Measurements from ENCODE around the gene MICALL2. TPM values are rescaled to one million over a fixed set of nuclear protein-coding genes. Genes with fewer than 3 reads are reported as not detected.

MICALL2 gene
- total RNA-seq, 1 donor from 2014 or later: 8.3 TPM

GRCh38 chr7:1468203-1468602, 8.9 kb upstream of the MICALL2 start:
- Histone ChIP-seq H3K27ac (replicated peaks) (no peak overlapping the region), H3K9me3 (replicated peaks) (no peaks in the 10 kb centered on the region), H3K4me1 (peaks cover 15% of the 10 kb centered on the region), H3K36me3 (peaks cover 41% of the 10 kb centered on the region), H3K4me3 (no peak overlapping the region), H3K27me3 (ENCODE audit: low read depth) (no peaks in the 10 kb centered on the region)
- TF ChIP-seq CTCF (IDR thresholded peaks at IDR 0.05; ENCODE audit: borderline replicate concordance): no peak
- no peak for DNase-seq
- intact Hi-C loops (cut with micrococcal nuclease): no loop called here

- Histone ChIP-seq H3K4me3 (no peak overlapping the region), H3K4me1 (peaks cover 25% of the 10 kb centered on the region), H3K27me3 (ENCODE audit: low read depth) (no peaks in the 10 kb centered on the region), H3K27ac (replicated peaks) (peak overlapping the region; percentile 82), H3K9me3 (replicated peaks) (no peaks in the 10 kb centered on the region), H3K36me3 (peaks cover 26% of the 10 kb centered on the region)
- peak; percentile 82 for DNase-seq
- intact Hi-C loops (cut with micrococcal nuclease): no loop called here
- TF ChIP-seq CTCF (IDR thresholded peaks at IDR 0.05; ENCODE audit: borderline replicate concordance): no peak
These were observed 7.4 kb upstream of the MICALL2 start for GRCh38 chr7:1466524-1467271.

- H3K36me3 ChIP-seq: peaks cover 6% of the 10 kb centered on the region
- no peak for TF ChIP-seq CTCF (IDR thresholded peaks at IDR 0.05; ENCODE audit: borderline replicate concordance)
- no peak overlapping the region for H3K4me3 ChIP-seq
- H3K4me1 ChIP-seq: peaks cover 44% of the 10 kb centered on the region
- no peak overlapping the region for H3K27ac ChIP-seq (replicated peaks)
- intact Hi-C loops (cut with micrococcal nuclease): no loop called here
- no peak for DNase-seq
- H3K9me3 ChIP-seq (replicated peaks): no peaks in the 10 kb centered on the region
- H3K27me3 ChIP-seq (ENCODE audit: low read depth): no peaks in the 10 kb centered on the region
These were observed 5.4 kb upstream of the MICALL2 start for GRCh38 chr7:1464694-1465093.

- H3K4me3 ChIP-seq: no peak overlapping the region
- H3K27ac ChIP-seq (replicated peaks): no peak overlapping the region
- no peaks in the 10 kb centered on the region for H3K27me3 ChIP-seq (ENCODE audit: low read depth)
- DNase-seq: no peak
- no peak for TF ChIP-seq CTCF (IDR thresholded peaks at IDR 0.05; ENCODE audit: borderline replicate concordance)
- no peaks in the 10 kb centered on the region for H3K36me3 ChIP-seq
- no peaks in the 10 kb centered on the region for H3K9me3 ChIP-seq (replicated peaks)
- intact Hi-C loops (cut with micrococcal nuclease): no loop called here
- peaks cover 48% of the 10 kb centered on the region for H3K4me1 ChIP-seq
These were observed 4.5 kb upstream of the MICALL2 start for GRCh38 chr7:1463676-1464223.

- no peak for TF ChIP-seq CTCF (IDR thresholded peaks at IDR 0.05; ENCODE audit: borderline replicate concordance)
- intact Hi-C loops (cut with micrococcal nuclease): no loop called here
- no peak for DNase-seq
- Histone ChIP-seq H3K4me1 (peaks cover 63% of the 10 kb centered on the region), H3K9me3 (replicated peaks) (no peaks in the 10 kb centered on the region), H3K27ac (replicated peaks) (peak overlapping the region; percentile 90), H3K27me3 (ENCODE audit: low read depth) (no peaks in the 10 kb centered on the region), H3K4me3 (peak overlapping the region; percentile 95), H3K36me3 (no peaks in the 10 kb centered on the region)
These were observed 2.5 kb upstream of the MICALL2 start for GRCh38 chr7:1461646-1462375.
